ENCODE measurements around the gene FECH.

FECH gene

GRCh38 chr18:57581301-57581934 lies 5.1 kb downstream of the FECH start:
- WGBS, 2 experiments, result 88 to 90% methylated on average over 4 to 5 of the region's 5 CpGs

GRCh38 chr18:57579934-57580333 lies 6.6 kb downstream of the FECH start:
- Histone ChIP-seq H3K36me3 (ENCODE audit: control insufficient read depth, insufficient read depth, low read length) (peaks cover 5% of the 10 kb centered on the region), H3K9me3 (ENCODE audit: control insufficient read depth, low read length) (no peaks in the 10 kb centered on the region), H3K27me3 (ENCODE audit: control insufficient read depth, insufficient read depth, low read length, poor library complexity, severe bottlenecking) (no peaks in the 10 kb centered on the region), H3K4me1 (ENCODE audit: control insufficient read depth, insufficient read depth, low read length) (no peaks in the 10 kb centered on the region), H3K4me3 (ENCODE audit: insufficient read depth, low read depth, low read length) (no peak overlapping the region), H3K27ac (ENCODE audit: insufficient read depth, low read depth, low read length, poor library complexity, severe bottlenecking) (no peak overlapping the region)
- WGBS, 2 experiments, result 87 to 91% methylated on average over 5 of the region's 5 CpGs

More at GRCh38 chr18:57581301-57581934, 5.1 kb downstream of the FECH start:
- Histone ChIP-seq H3K27me3 (ENCODE audit: control insufficient read depth, insufficient read depth, low read length, poor library complexity, severe bottlenecking) (no peaks in the 10 kb centered on the region), H3K36me3 (ENCODE audit: control insufficient read depth, insufficient read depth, low read length) (no peaks in the 10 kb centered on the region), H3K4me1 (ENCODE audit: control insufficient read depth, insufficient read depth, low read length) (peaks cover 10% of the 10 kb centered on the region), H3K9me3 (ENCODE audit: control insufficient read depth, low read length) (no peaks in the 10 kb centered on the region), H3K4me3 (ENCODE audit: insufficient read depth, low read depth, low read length) (no peak overlapping the region), H3K27ac (ENCODE audit: insufficient read depth, low read depth, low read length, poor library complexity, severe bottlenecking) (no peak overlapping the region)

- Histone ChIP-seq H3K4me1 (ENCODE audit: control insufficient read depth, insufficient read depth, low read length) (no peaks in the 10 kb centered on the region), H3K27ac (ENCODE audit: insufficient read depth, low read depth, low read length, poor library complexity, severe bottlenecking) (no peak overlapping the region), H3K9me3 (ENCODE audit: control insufficient read depth, low read length) (no peaks in the 10 kb centered on the region), H3K4me3 (ENCODE audit: insufficient read depth, low read depth, low read length) (no peak overlapping the region), H3K36me3 (ENCODE audit: control insufficient read depth, insufficient read depth, low read length) (peaks cover 5% of the 10 kb centered on the region), H3K27me3 (ENCODE audit: control insufficient read depth, insufficient read depth, low read length, poor library complexity, severe bottlenecking) (no peaks in the 10 kb centered on the region)
- 83 to 87% methylated on average over 6 of the region's 6 CpGs for WGBS, 2 experiments
Observed at GRCh38 chr18:57576316-57576715, 10.2 kb downstream of the FECH start.

GRCh38 chr18:57575542-57575941 lies 11.0 kb downstream of the FECH start:
- no peaks in the 10 kb centered on the region for H3K27me3 ChIP-seq (ENCODE audit: control insufficient read depth, insufficient read depth, low read length, poor library complexity, severe bottlenecking)
- peaks cover 9% of the 10 kb centered on the region for H3K36me3 ChIP-seq (ENCODE audit: control insufficient read depth, insufficient read depth, low read length)
- no peaks in the 10 kb centered on the region for H3K4me1 ChIP-seq (ENCODE audit: control insufficient read depth, insufficient read depth, low read length)
- no peak overlapping the region for H3K27ac ChIP-seq (ENCODE audit: insufficient read depth, low read depth, low read length, poor library complexity, severe bottlenecking)
- no peak overlapping the region for H3K4me3 ChIP-seq (ENCODE audit: insufficient read depth, low read depth, low read length)
- H3K9me3 ChIP-seq (ENCODE audit: control insufficient read depth, low read length), result no peaks in the 10 kb centered on the region
- WGBS, 2 experiments, result 69 to 80% methylated on average over 4 to 6 of the region's 6 CpGs

- no peak overlapping the region for H3K4me3 ChIP-seq (ENCODE audit: insufficient read depth, low read depth, low read length)
- H3K27me3 ChIP-seq (ENCODE audit: control insufficient read depth, insufficient read depth, low read length, poor library complexity, severe bottlenecking), result no peaks in the 10 kb centered on the region
- peaks cover 14% of the 10 kb centered on the region for H3K36me3 ChIP-seq (ENCODE audit: control insufficient read depth, insufficient read depth, low read length)
- H3K27ac ChIP-seq (ENCODE audit: insufficient read depth, low read depth, low read length, poor library complexity, severe bottlenecking), result no peak overlapping the region
- no peaks in the 10 kb centered on the region for H3K9me3 ChIP-seq (ENCODE audit: control insufficient read depth, low read length)
- WGBS, 2 experiments, result 43 to 74% methylated on average over 2 to 4 of the region's 4 CpGs
- no peaks in the 10 kb centered on the region for H3K4me1 ChIP-seq (ENCODE audit: control insufficient read depth, insufficient read depth, low read length)
Observed at GRCh38 chr18:57574866-57575265, 11.6 kb downstream of the FECH start.

- Histone ChIP-seq H3K36me3 (ENCODE audit: control insufficient read depth, insufficient read depth, low read length) (peaks cover 21% of the 10 kb centered on the region), H3K9me3 (ENCODE audit: control insufficient read depth, low read length) (no peaks in the 10 kb centered on the region), H3K4me3 (ENCODE audit: insufficient read depth, low read depth, low read length) (no peak overlapping the region), H3K27ac (ENCODE audit: insufficient read depth, low read depth, low read length, poor library complexity, severe bottlenecking) (no peak overlapping the region), H3K27me3 (ENCODE audit: control insufficient read depth, insufficient read depth, low read length, poor library complexity, severe bottlenecking) (no peaks in the 10 kb centered on the region), H3K4me1 (ENCODE audit: control insufficient read depth, insufficient read depth, low read length) (no peaks in the 10 kb centered on the region)
- 89 to 93% methylated on average over 4 of the region's 4 CpGs for WGBS, 2 experiments
Observed at GRCh38 chr18:57570162-57570561, 16.3 kb downstream of the FECH start.

- Histone ChIP-seq H3K27me3 (ENCODE audit: control insufficient read depth, insufficient read depth, low read length, poor library complexity, severe bottlenecking) (no peaks in the 10 kb centered on the region), H3K9me3 (ENCODE audit: control insufficient read depth, low read length) (no peaks in the 10 kb centered on the region), H3K27ac (ENCODE audit: insufficient read depth, low read depth, low read length, poor library complexity, severe bottlenecking) (no peak overlapping the region), H3K4me1 (ENCODE audit: control insufficient read depth, insufficient read depth, low read length) (no peaks in the 10 kb centered on the region), H3K36me3 (ENCODE audit: control insufficient read depth, insufficient read depth, low read length) (peaks cover 19% of the 10 kb centered on the region), H3K4me3 (ENCODE audit: insufficient read depth, low read depth, low read length) (no peak overlapping the region)
- WGBS, 2 experiments, result 91 to 94% methylated on average over 2 of the region's 2 CpGs
Observed at GRCh38 chr18:57569133-57569532, 17.4 kb downstream of the FECH start.

GRCh38 chr18:57561728-57562423 lies 24.6 kb downstream of the FECH start:
- no peak overlapping the region for H3K27ac ChIP-seq (ENCODE audit: insufficient read depth, low read depth, low read length, poor library complexity, severe bottlenecking)
- H3K9me3 ChIP-seq (ENCODE audit: control insufficient read depth, low read length), result no peaks in the 10 kb centered on the region
- no peaks in the 10 kb centered on the region for H3K27me3 ChIP-seq (ENCODE audit: control insufficient read depth, insufficient read depth, low read length, poor library complexity, severe bottlenecking)
- no peaks in the 10 kb centered on the region for H3K4me1 ChIP-seq (ENCODE audit: control insufficient read depth, insufficient read depth, low read length)
- no peaks in the 10 kb centered on the region for H3K36me3 ChIP-seq (ENCODE audit: control insufficient read depth, insufficient read depth, low read length)
- WGBS, 2 experiments, result 68 to 76% methylated on average over 1 of the region's 4 CpGs
- H3K4me3 ChIP-seq (ENCODE audit: insufficient read depth, low read depth, low read length), result no peak overlapping the region

GRCh38 chr18:57561261-57561660 lies 25.2 kb downstream of the FECH start:
- H3K36me3 ChIP-seq (ENCODE audit: control insufficient read depth, insufficient read depth, low read length), result no peaks in the 10 kb centered on the region
- H3K4me1 ChIP-seq (ENCODE audit: control insufficient read depth, insufficient read depth, low read length), result no peaks in the 10 kb centered on the region
- H3K27me3 ChIP-seq (ENCODE audit: control insufficient read depth, insufficient read depth, low read length, poor library complexity, severe bottlenecking), result no peaks in the 10 kb centered on the region
- H3K4me3 ChIP-seq (ENCODE audit: insufficient read depth, low read depth, low read length), result no peak overlapping the region
- WGBS, 2 experiments, result 73 to 75% methylated on average over 6 of the region's 6 CpGs
- no peaks in the 10 kb centered on the region for H3K9me3 ChIP-seq (ENCODE audit: control insufficient read depth, low read length)
- no peak overlapping the region for H3K27ac ChIP-seq (ENCODE audit: insufficient read depth, low read depth, low read length, poor library complexity, severe bottlenecking)

- no peak overlapping the region for H3K4me3 ChIP-seq (ENCODE audit: insufficient read depth, low read depth, low read length)
- 94 to 98% methylated on average over 6 of the region's 6 CpGs for WGBS, 2 experiments
- no peak overlapping the region for H3K27ac ChIP-seq (ENCODE audit: insufficient read depth, low read depth, low read length, poor library complexity, severe bottlenecking)
- no peaks in the 10 kb centered on the region for H3K27me3 ChIP-seq (ENCODE audit: control insufficient read depth, insufficient read depth, low read length, poor library complexity, severe bottlenecking)
- H3K4me1 ChIP-seq (ENCODE audit: control insufficient read depth, insufficient read depth, low read length), result no peaks in the 10 kb centered on the region
- no peaks in the 10 kb centered on the region for H3K9me3 ChIP-seq (ENCODE audit: control insufficient read depth, low read length)
- H3K36me3 ChIP-seq (ENCODE audit: control insufficient read depth, insufficient read depth, low read length), result peaks cover 6% of the 10 kb centered on the region
Observed at GRCh38 chr18:57559314-57559713, 27.2 kb downstream of the FECH start.
